Activated T-helper 2 cell treated with anti-CD3 and anti-CD28 coated beads, Interferon-gamma antibody, Interleukin-2, Interleukin-4, amounts not matched to agents 10 μg/mL and 5 μg/mL and 100 μg/mL, durations not matched to agents 14 hours and 24 hours and 36 hours (primary cell): Measurements from ENCODE around the gene RREB1. TPM values are rescaled to one million over a fixed set of nuclear protein-coding genes. Genes with fewer than 3 reads are reported as not detected.

Experiments
- DNase-seq: peaks from one replicate; pipeline ENCODE4 v3.0.0; 2021; ENCODE audit warnings: low spot score
- H3K27ac Mint-ChIP-seq: one replicate; pipeline ENCODE4 v1.8.0; 2021; ENCODE audit warnings: mixed read lengths
- H3K27me3 Mint-ChIP-seq: one replicate; pipeline ENCODE4 v1.8.0; 2021; ENCODE audit warnings: low read depth, mixed read lengths
- H3K36me3 Mint-ChIP-seq: one replicate; pipeline ENCODE4 v1.8.0; 2021; ENCODE audit warnings: low read depth, mixed read lengths
- H3K4me1 Mint-ChIP-seq: one replicate; pipeline ENCODE4 v1.8.0; 2021; ENCODE audit warnings: low read depth, mixed read lengths
- H3K4me3 Mint-ChIP-seq: one replicate; pipeline ENCODE4 v1.8.0; 2021; ENCODE audit warnings: low read depth, mild to moderate bottlenecking, moderate library complexity, mixed read lengths
- H3K9me3 Mint-ChIP-seq: one replicate; pipeline ENCODE4 v1.8.0; 2021; ENCODE audit warnings: mixed read lengths
- intact Hi-C: fragments of 100-400 bp; cut with micrococcal nuclease; formaldehyde crosslinking; loops from one replicate; pipeline ENCODE4 v1.15.1; 2023
- total RNA-seq: library from RNA; stranded (reverse); gene quantifications from 2 replicates; pipeline ENCODE4 v1.2.3, GENCODE V29; 2022

The RREB1 gene, protein sequence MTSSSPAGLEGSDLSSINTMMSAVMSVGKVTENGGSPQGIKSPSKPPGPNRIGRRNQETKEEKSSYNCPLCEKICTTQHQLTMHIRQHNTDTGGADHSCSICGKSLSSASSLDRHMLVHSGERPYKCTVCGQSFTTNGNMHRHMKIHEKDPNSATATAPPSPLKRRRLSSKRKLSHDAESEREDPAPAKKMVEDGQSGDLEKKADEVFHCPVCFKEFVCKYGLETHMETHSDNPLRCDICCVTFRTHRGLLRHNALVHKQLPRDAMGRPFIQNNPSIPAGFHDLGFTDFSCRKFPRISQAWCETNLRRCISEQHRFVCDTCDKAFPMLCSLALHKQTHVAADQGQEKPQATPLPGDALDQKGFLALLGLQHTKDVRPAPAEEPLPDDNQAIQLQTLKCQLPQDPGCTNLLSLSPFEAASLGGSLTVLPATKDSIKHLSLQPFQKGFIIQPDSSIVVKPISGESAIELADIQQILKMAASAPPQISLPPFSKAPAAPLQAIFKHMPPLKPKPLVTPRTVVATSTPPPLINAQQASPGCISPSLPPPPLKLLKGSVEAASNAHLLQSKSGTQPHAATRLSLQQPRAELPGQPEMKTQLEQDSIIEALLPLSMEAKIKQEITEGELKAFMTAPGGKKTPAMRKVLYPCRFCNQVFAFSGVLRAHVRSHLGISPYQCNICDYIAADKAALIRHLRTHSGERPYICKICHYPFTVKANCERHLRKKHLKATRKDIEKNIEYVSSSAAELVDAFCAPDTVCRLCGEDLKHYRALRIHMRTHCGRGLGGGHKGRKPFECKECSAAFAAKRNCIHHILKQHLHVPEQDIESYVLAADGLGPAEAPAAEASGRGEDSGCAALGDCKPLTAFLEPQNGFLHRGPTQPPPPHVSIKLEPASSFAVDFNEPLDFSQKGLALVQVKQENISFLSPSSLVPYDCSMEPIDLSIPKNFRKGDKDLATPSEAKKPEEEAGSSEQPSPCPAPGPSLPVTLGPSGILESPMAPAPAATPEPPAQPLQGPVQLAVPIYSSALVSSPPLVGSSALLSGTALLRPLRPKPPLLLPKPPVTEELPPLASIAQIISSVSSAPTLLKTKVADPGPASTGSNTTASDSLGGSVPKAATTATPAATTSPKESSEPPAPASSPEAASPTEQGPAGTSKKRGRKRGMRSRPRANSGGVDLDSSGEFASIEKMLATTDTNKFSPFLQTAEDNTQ (N-terminal part only)
- total RNA-seq, result 23.1 and 23.6 TPM in 2 replicates

GRCh38 chr6:7107578-7108195, at the start of gene RREB1:
TSS of gene RREB1 (plus strand) at chr6:7107961. CDS start at chr6:7181912, 73,951 bp downstream.
- Mint-ChIP-seq H3K9me3 (no peaks in the 10 kb centered on the region), H3K4me1 (peaks cover 43% of the 10 kb centered on the region), H3K36me3 (peaks cover 9% of the 10 kb centered on the region), H3K27me3 (peaks cover 2% of the 10 kb centered on the region), H3K27ac (peak within 1 kb of the TSS; percentile 95), H3K4me3 (peak within 1 kb of the TSS; percentile 92)
- intact Hi-C loops, result loop anchor here (1.0 to 5.0 kb wide), 5 partner anchors 34 to 189 kb away; no protein-coding TSS in a partner anchor
- DNase-seq, result peak; percentile 54

GRCh38 chr6:7058250-7058923, 49.4 kb upstream of the RREB1 start:
- no peak overlapping the region for H3K27ac Mint-ChIP-seq
- DNase-seq, result no peak
- intact Hi-C loops, result no loop called here
- H3K36me3 Mint-ChIP-seq, result no peaks in the 10 kb centered on the region
- H3K4me1 Mint-ChIP-seq, result peaks cover 6% of the 10 kb centered on the region
- no peaks in the 10 kb centered on the region for H3K9me3 Mint-ChIP-seq
- peaks cover 45% of the 10 kb centered on the region for H3K27me3 Mint-ChIP-seq
- no peak overlapping the region for H3K4me3 Mint-ChIP-seq

- Mint-ChIP-seq H3K27ac (no peak overlapping the region), H3K4me3 (no peak overlapping the region), H3K27me3 (peaks cover 45% of the 10 kb centered on the region), H3K9me3 (no peaks in the 10 kb centered on the region), H3K36me3 (no peaks in the 10 kb centered on the region), H3K4me1 (peaks cover 6% of the 10 kb centered on the region)
- DNase-seq, result no peak
- intact Hi-C loops, result no loop called here
These were observed 46.8 kb upstream of the RREB1 start for GRCh38 chr6:7060769-7061516.

DNA sequence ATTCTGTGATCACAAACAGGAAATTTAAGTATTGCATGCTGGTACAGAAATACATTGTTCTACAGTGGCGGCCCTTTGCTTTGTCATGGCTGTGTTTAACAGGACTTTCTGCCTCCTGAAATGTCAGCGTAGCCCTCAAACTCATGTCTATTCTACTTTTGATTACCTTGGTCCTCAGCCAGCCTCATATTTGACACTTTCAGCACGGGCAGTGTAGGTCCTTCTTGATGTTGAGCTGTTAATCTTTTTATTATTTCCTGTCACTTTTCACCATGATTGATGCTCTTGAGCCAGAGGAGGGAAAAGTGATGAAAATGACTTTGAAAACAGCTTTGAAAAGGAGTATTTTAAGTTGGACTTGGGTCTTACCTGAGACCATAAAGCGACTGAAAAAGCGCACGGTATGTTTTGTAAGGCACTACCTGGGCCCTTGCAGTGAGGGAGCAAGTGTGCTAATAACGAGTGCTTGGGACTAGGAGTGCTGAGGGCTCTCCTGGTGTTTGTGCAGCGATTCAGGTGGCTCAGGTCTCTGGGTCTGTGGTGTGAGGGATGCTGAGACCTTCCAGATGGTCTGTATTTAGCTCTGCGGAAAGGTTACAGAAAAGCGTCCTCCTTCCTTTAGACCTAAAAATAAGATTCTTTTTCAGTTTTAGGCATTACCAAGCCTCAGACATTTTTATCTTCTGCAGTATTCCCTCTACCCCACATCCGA, 45.2 kb upstream of the RREB1 start:
- no peaks in the 10 kb centered on the region for H3K9me3 Mint-ChIP-seq
- intact Hi-C loops, result no loop called here
- H3K36me3 Mint-ChIP-seq, result no peaks in the 10 kb centered on the region
- H3K27me3 Mint-ChIP-seq, result peaks cover 39% of the 10 kb centered on the region
- H3K4me3 Mint-ChIP-seq, result no peak overlapping the region
- peaks cover 6% of the 10 kb centered on the region for H3K4me1 Mint-ChIP-seq
- DNase-seq, result no peak
- no peak overlapping the region for H3K27ac Mint-ChIP-seq

DNA sequence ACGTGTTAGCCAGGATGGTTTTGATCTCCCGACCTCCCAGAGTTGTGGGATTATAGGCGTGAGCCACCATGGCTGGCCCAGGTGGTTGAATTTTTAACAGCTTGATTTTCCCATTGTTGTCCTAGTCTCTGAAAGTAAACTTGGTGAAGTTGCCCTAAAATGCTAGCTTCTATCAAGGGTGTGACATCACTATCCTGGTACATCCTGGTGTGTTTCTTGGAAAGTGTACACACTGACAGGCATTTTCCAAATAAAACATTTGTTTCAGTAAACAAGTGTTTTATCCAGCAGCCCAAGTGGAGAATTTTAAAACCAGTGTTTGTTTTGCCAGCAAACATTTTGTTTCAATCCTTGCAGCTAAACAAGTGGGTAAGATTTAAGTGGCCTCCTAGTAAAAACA, 40.5 kb upstream of the RREB1 start:
- Mint-ChIP-seq H3K27me3 (peaks cover 36% of the 10 kb centered on the region), H3K4me1 (no peaks in the 10 kb centered on the region), H3K9me3 (no peaks in the 10 kb centered on the region), H3K4me3 (no peak overlapping the region), H3K27ac (no peak overlapping the region), H3K36me3 (no peaks in the 10 kb centered on the region)
- intact Hi-C loops, result no loop called here
- DNase-seq, result no peak

- Mint-ChIP-seq H3K9me3 (no peaks in the 10 kb centered on the region), H3K4me1 (peaks cover 17% of the 10 kb centered on the region), H3K36me3 (no peaks in the 10 kb centered on the region), H3K27ac (no peak overlapping the region), H3K4me3 (no peak overlapping the region), H3K27me3 (peaks cover 47% of the 10 kb centered on the region)
- DNase-seq, result no peak
- intact Hi-C loops, result loop anchor here (10.0 kb wide), 1 partner anchor 277 kb away; no protein-coding TSS in a partner anchor
These were observed 36.4 kb upstream of the RREB1 start for GRCh38 chr6:7071405-7071804.

- intact Hi-C loops, result loop anchor here (1.0 to 10.0 kb wide), 5 partner anchors 14 to 278 kb away; partner anchors contain the start of gene RREB1
- Mint-ChIP-seq H3K36me3 (no peaks in the 10 kb centered on the region), H3K4me3 (no peak overlapping the region), H3K4me1 (peaks cover 17% of the 10 kb centered on the region), H3K27me3 (peaks cover 54% of the 10 kb centered on the region), H3K9me3 (no peaks in the 10 kb centered on the region), H3K27ac (no peak overlapping the region)
- no peak for DNase-seq
These were observed 34.5 kb upstream of the RREB1 start for GRCh38 chr6:7073082-7073820.

DNA sequence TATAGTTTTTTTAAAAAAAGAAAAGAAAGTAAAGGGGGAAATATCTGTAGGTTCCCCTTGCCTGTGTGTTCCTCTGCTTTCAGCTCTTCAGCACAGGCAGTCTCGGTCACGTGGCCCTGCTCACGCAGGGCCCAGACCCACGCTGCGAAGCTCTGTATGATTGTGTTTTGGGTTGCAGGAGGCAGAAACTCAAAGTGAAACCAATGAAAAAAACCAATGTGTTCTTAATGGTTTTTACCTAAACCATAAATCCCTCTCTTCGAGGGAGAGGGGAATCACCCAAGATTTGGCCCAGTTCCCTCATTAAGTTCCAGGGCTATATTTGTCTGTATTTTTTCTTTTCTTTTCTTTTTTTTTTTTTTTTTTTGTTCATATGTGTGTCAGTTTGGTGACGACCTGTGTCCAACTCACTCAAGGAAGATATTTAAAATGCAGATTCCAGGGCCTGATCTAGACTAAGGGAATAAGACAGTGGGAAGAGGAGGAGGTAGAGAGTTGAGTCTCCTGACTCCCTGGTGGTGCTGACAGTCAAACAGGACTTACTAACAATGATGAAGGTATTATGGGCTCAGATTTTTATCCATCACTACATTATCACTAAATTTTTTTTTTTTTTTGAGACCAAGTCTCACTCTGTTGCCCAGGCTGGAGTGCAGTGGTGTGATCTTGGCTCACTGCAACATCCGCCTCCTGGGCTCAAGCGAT, 33.8 kb upstream of the RREB1 start:
- Mint-ChIP-seq H3K4me1 (peaks cover 17% of the 10 kb centered on the region), H3K36me3 (no peaks in the 10 kb centered on the region), H3K9me3 (no peaks in the 10 kb centered on the region), H3K4me3 (no peak overlapping the region), H3K27ac (no peak overlapping the region), H3K27me3 (peaks cover 60% of the 10 kb centered on the region)
- intact Hi-C loops, result loop anchor here (1.0 to 10.0 kb wide), 5 partner anchors 13 to 279 kb away; partner anchors contain the start of gene RREB1
- DNase-seq, result peak; percentile 57

- Mint-ChIP-seq H3K36me3 (no peaks in the 10 kb centered on the region), H3K9me3 (no peaks in the 10 kb centered on the region), H3K27me3 (peaks cover 59% of the 10 kb centered on the region), H3K4me1 (peaks cover 17% of the 10 kb centered on the region), H3K4me3 (no peak overlapping the region), H3K27ac (no peak overlapping the region)
- intact Hi-C loops, result loop anchor here (10.0 kb wide), 1 partner anchor 280 kb away; no protein-coding TSS in a partner anchor
- DNase-seq, result no peak
These were observed 32.9 kb upstream of the RREB1 start for GRCh38 chr6:7074870-7075269.
